GM23248 (cell line): ENCODE data around the gene CCDC88C. TPM values are rescaled to one million over a fixed set of nuclear protein-coding genes. Genes with fewer than 3 reads are reported as not detected.

ENCODE experiments used
- DNase-seq: peaks from one replicate; pipeline ENCODE4 v3.0.0-alpha.2; 2015
- H2AFZ ChIP-seq: fragments of 200-600 bp; sonication (generic); 2 replicates; pipeline ENCODE4 v1.6.1; 2016; ENCODE audit warnings: antibody characterized with exemption
- H3F3A ChIP-seq: fragments of 200-600 bp; sonication (generic); 2 replicates; pipeline ENCODE4 v1.6.1; 2016; ENCODE audit warnings: mild to moderate bottlenecking, antibody characterized with exemption, mixed run types; ENCODE audit not compliant: insufficient read depth
- H3K27ac ChIP-seq: fragments of 200-600 bp; sonication (generic); 2 replicates; pipeline ENCODE4 v1.5.1; 2016; ENCODE audit warnings: mild to moderate bottlenecking
- H3K27me3 ChIP-seq: fragments of 200-600 bp; sonication (generic); replicated peaks from 2 replicates; pipeline ENCODE4 v1.6.1; 2016; ENCODE audit warnings: mild to moderate bottlenecking; ENCODE audit not compliant: insufficient read depth
- H3K36me3 ChIP-seq: fragments of 200-600 bp; sonication (generic); 2 replicates; pipeline ENCODE4 v1.6.1; 2016; ENCODE audit warnings: low read depth, mild to moderate bottlenecking
- H3K4me1 ChIP-seq: fragments of 200-600 bp; sonication (generic); 2 replicates; pipeline ENCODE4 v1.6.1; 2016; ENCODE audit warnings: mild to moderate bottlenecking; ENCODE audit not compliant: insufficient read depth
- H3K4me2 ChIP-seq: fragments of 200-600 bp; sonication (generic); one replicate; pipeline ENCODE4 v1.6.1; 2016; ENCODE audit warnings: mild to moderate bottlenecking; ENCODE audit not compliant: unreplicated experiment
- H3K4me3 ChIP-seq: fragments of 200-600 bp; sonication (generic); 2 replicates; pipeline ENCODE4 v1.5.1; 2016; ENCODE audit warnings: mild to moderate bottlenecking
- H3K79me2 ChIP-seq: fragments of 200-600 bp; sonication (generic); 2 replicates; pipeline ENCODE4 v1.6.1; 2016; ENCODE audit warnings: mild to moderate bottlenecking; ENCODE audit not compliant: insufficient read depth
- H3K9ac ChIP-seq: fragments of 200-600 bp; sonication (generic); 2 replicates; pipeline ENCODE4 v1.6.1; 2016; ENCODE audit warnings: mild to moderate bottlenecking
- H3K9me2 ChIP-seq: fragments of 200-600 bp; sonication (generic); 2 replicates; pipeline ENCODE4 v1.6.1; 2016; ENCODE audit warnings: mixed run types, mild to moderate bottlenecking, moderate library complexity; ENCODE audit not compliant: insufficient read depth
- H3K9me3 ChIP-seq: fragments of 200-600 bp; sonication (generic); one replicate; pipeline ENCODE4 v1.6.1; 2017; ENCODE audit warnings: low read depth
- H4K20me1 ChIP-seq: fragments of 200-600 bp; sonication (generic); 2 replicates; pipeline ENCODE4 v1.6.0; 2016; ENCODE audit not compliant: insufficient read depth
- EZH2 ChIP-seq: fragments of 200-600 bp; sonication (generic); IDR thresholded peaks from 2 replicates; pipeline ENCODE4 v1.6.1; 2018; ENCODE audit warnings: antibody characterized with exemption, mild to moderate bottlenecking; ENCODE audit not compliant: insufficient read depth, poor library complexity, severe bottlenecking
- EZH2phosphoT487 ChIP-seq: fragments of 200-600 bp; sonication (generic); IDR thresholded peaks from 2 replicates; pipeline ENCODE4 v1.6.1; 2018; ENCODE audit warnings: antibody characterized with exemption, moderate library complexity, mild to moderate bottlenecking, low read depth; ENCODE audit not compliant: insufficient read depth
- WGBS, 2 experiments: methylation state at CpG; one replicate each; pipeline ENCODE4 v1.1.6; 2015 to 2017; ENCODE audit warnings: low lambda C conversion rate in 2 of 2, low coverage in 1 of 2; ENCODE audit errors: missing lambda C conversion rate in 2 of 2; 5-methylcytosine and 5-hydroxymethylcytosine counted together
- in situ Hi-C: fragments of 300-500 bp; cut with MboI; formaldehyde crosslinking; loops from 2 replicates; pipeline ENCODE4 v1.15.0; 2020
- polyA plus RNA-seq: library from polyadenylated mRNA; unstranded; fragments of >200 nt; fragmentation: Nextera tagmentation; extraction: Ambion mirVana; gene quantifications from 2 replicates; pipeline ENCODE4 v1.2.1, GENCODE V29; 2016
- total RNA-seq: library from RNA; depleted of rRNA; stranded (reverse); fragments of >200 nt; shearing (Covaris generic); gene quantifications from 2 replicates; pipeline ENCODE4 v1.2.3, GENCODE V29; 2014

CCDC88C gene
- total and polyA plus RNA-seq, 2 experiments from 2014 or later, result not detected

DNA sequence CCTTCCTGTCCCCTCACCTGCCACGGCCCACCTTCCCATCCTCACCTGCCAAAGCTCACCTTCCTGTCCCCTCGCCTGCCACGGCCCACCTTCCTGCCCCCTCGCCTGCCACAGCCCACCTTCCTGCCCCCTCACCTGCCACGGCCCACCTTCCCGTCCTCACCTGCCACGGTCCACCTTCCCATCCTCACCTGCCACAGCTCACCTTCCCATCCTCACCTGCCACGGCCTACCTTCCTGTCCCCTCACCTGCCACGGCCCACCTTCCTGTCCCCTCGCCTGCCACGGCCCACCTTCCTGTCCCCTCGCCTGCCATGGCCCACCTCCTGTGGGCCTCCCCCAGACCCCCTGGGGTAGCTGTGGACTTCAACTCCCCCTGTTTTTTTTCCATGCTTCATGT is 124.3 kb downstream of the CCDC88C start:
- no peaks in the 10 kb centered on the region for H3K36me3 ChIP-seq
- H3K27ac ChIP-seq, result no peak overlapping the region
- no peaks in the 10 kb centered on the region for H3K9me3 ChIP-seq
- no peak for DNase-seq
- no peaks in the 10 kb centered on the region for H3K4me1 ChIP-seq
- no peaks in the 10 kb centered on the region for H3K9me2 ChIP-seq
- peaks cover 15% of the 10 kb centered on the region for H3K27me3 ChIP-seq
- H3K4me3 ChIP-seq, result no peak overlapping the region
- H3K9ac ChIP-seq, result no peak overlapping the region
- no peaks in the 10 kb centered on the region for H4K20me1 ChIP-seq
- no peak overlapping the region for H2AFZ ChIP-seq
- no peaks in the 10 kb centered on the region for H3K79me2 ChIP-seq
- in situ Hi-C loops, result no loop called here
- no peak overlapping the region for H3K4me2 ChIP-seq
- 23 to 100% methylated on average over 1 to 12 of the region's 12 CpGs for WGBS, 2 experiments
- TF ChIP-seq EZH2phosphoT487 (no peak), EZH2 (no peak)
- no peaks in the 10 kb centered on the region for H3F3A ChIP-seq

DNA sequence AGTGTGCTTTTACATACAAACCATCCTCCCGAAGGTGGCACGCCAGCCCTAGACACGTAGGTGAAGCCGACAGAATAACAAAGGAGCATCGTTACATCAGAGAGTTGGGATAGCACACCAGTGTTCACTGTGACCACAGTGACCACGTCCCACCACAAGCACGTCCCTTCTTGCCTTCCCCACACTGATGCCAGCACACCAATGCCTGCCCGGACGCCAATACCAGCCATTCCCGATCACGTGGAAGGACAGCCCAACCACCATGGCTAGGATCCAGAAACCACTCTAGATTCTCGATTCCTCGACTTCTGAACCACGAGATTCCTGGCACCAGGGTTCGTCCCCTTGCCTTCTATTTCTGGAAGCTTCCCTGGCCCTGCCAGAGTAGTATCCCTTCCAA is 125.1 kb downstream of the CCDC88C start:
- Histone ChIP-seq H3K4me2 (no peak overlapping the region), H2AFZ (no peak overlapping the region), H3K9me3 (no peaks in the 10 kb centered on the region), H3K4me3 (no peak overlapping the region), H4K20me1 (no peaks in the 10 kb centered on the region), H3K79me2 (no peaks in the 10 kb centered on the region), H3K4me1 (no peaks in the 10 kb centered on the region), H3K36me3 (no peaks in the 10 kb centered on the region), H3K27ac (no peak overlapping the region), H3K9me2 (no peaks in the 10 kb centered on the region), H3K27me3 (peaks cover 15% of the 10 kb centered on the region), H3F3A (no peaks in the 10 kb centered on the region), H3K9ac (no peak overlapping the region)
- TF ChIP-seq EZH2phosphoT487, result no peak
- in situ Hi-C loops, result no loop called here
- WGBS, 2 experiments, result 87 to 89% methylated on average over 15 of the region's 15 CpGs
- no peak for DNase-seq

GRCh38 chr14:91291786-91292405 is 125.7 kb downstream of the CCDC88C start:
- Histone ChIP-seq H2AFZ (no peak overlapping the region), H3K9ac (no peak overlapping the region), H3F3A (no peaks in the 10 kb centered on the region), H3K27me3 (peaks cover 15% of the 10 kb centered on the region), H4K20me1 (no peaks in the 10 kb centered on the region), H3K4me1 (no peaks in the 10 kb centered on the region), H3K79me2 (no peaks in the 10 kb centered on the region), H3K27ac (no peak overlapping the region), H3K36me3 (no peaks in the 10 kb centered on the region), H3K4me2 (no peak overlapping the region), H3K9me3 (no peaks in the 10 kb centered on the region), H3K4me3 (no peak overlapping the region), H3K9me2 (no peaks in the 10 kb centered on the region)
- in situ Hi-C loops, result no loop called here
- WGBS, 2 experiments, result 92 to 93% methylated on average over 21 of the region's 21 CpGs
- DNase-seq, result no peak
- TF ChIP-seq EZH2 (no peak), EZH2phosphoT487 (no peak)

GRCh38 chr14:91290986-91291385 is 126.6 kb downstream of the CCDC88C start:
- TF ChIP-seq EZH2 (no peak), EZH2phosphoT487 (no peak)
- H3K4me2 ChIP-seq, result no peak overlapping the region
- peaks cover 15% of the 10 kb centered on the region for H3K27me3 ChIP-seq
- H3K4me1 ChIP-seq, result no peaks in the 10 kb centered on the region
- no peaks in the 10 kb centered on the region for H3K9me3 ChIP-seq
- H3K9me2 ChIP-seq, result no peaks in the 10 kb centered on the region
- DNase-seq, result no peak
- 86 to 89% methylated on average over 10 of the region's 10 CpGs for WGBS, 2 experiments
- no peaks in the 10 kb centered on the region for H4K20me1 ChIP-seq
- H3K4me3 ChIP-seq, result no peak overlapping the region
- no peak overlapping the region for H3K9ac ChIP-seq
- in situ Hi-C loops, result no loop called here
- no peaks in the 10 kb centered on the region for H3F3A ChIP-seq
- H3K27ac ChIP-seq, result no peak overlapping the region
- no peaks in the 10 kb centered on the region for H3K79me2 ChIP-seq
- H2AFZ ChIP-seq, result no peak overlapping the region
- no peaks in the 10 kb centered on the region for H3K36me3 ChIP-seq

GRCh38 chr14:91289464-91289863 is 128.2 kb downstream of the CCDC88C start:
- Histone ChIP-seq H3K79me2 (no peaks in the 10 kb centered on the region), H3K36me3 (no peaks in the 10 kb centered on the region), H3K27ac (no peak overlapping the region), H3K9ac (no peak overlapping the region), H3K4me3 (no peak overlapping the region), H3K9me2 (no peaks in the 10 kb centered on the region), H4K20me1 (no peaks in the 10 kb centered on the region), H2AFZ (no peak overlapping the region), H3K4me1 (peaks cover 11% of the 10 kb centered on the region), H3K9me3 (no peaks in the 10 kb centered on the region), H3F3A (peaks cover 11% of the 10 kb centered on the region), H3K4me2 (no peak overlapping the region), H3K27me3 (peaks cover 9% of the 10 kb centered on the region)
- WGBS, 2 experiments, result 97 to 98% methylated on average over 4 of the region's 4 CpGs
- no peak for DNase-seq
- no peak for TF ChIP-seq EZH2phosphoT487
- no peak for TF ChIP-seq EZH2
- in situ Hi-C loops, result loop anchor here (5.0 kb wide), 1 partner anchor 392 kb away; no protein-coding TSS in a partner anchor
